Smooth muscle cell of the umbilical artery (primary cell): Measurements from ENCODE around the gene P2RX2. TPM values are rescaled to one million over a fixed set of nuclear protein-coding genes. Genes with fewer than 3 reads are reported as not detected.

Experiments
- total RNA-seq: library from RNA; depleted of rRNA; stranded (reverse); fragments of >200 nt; gene quantifications from 2 replicates; pipeline ENCODE4 v1.2.3, GENCODE V29; 2014

The P2RX2 gene
- total RNA-seq, result not detected in 2 replicates

DNA sequence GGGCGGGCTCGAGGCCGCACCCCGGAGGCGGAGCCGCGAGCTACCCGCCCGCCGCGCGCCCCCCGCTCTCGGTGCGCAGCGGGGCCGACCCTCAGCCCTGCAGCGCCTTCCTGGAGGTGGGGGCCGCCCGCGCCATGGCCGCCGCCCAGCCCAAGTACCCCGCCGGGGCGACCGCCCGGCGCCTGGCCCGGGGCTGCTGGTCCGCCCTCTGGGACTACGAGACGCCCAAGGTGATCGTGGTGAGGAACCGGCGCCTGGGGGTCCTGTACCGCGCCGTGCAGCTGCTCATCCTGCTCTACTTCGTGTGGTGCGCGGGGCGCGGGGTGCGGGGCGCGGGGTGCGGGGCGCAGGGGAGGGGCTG, at the start of gene P2RX2:
P2RX2 (plus strand) TSS at position 94 of the 361 bp plus-strand sequence; CDS start at position 135, 41 bp downstream.

DNA sequence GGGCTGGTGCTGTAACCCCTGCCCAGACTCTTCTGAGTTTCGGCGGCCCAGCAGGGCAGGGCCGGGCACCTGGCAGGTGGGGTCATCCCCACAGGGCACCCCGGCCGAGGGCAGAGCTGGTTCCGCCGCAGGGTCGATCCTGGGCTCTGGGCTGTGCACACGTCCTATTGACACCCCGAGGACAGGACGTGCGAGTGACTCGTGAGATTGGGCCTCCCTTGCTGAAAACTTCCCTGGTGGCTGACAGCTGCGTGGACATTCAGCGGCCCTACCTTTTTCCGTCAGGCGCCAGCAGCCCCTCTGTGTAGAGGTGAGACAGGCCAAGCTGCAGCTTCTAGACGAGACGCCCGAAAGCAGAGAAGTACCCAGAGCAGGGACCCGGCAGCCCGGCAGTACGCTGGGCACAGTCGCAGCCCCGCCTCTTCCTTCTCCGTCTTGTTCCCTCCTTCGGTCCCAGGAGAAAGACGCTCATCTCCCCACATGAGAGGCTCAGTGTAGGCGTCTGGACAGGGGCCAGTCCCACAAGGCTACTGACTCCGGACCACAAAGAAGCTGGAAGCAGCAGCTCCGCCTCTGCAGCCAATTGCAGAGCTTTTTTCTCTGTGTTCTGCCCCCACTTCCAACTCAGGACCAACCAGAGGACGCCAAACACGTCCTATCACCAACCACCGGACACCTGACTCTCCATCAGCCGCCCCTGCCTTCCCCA, 8.4 kb upstream of the P2RX2 start, which contains the start of gene LRCOL1:
LRCOL1 (minus strand) TSS at position 532 of the 709 bp plus-strand sequence. CDS start 4,331 bp downstream, outside the sequence.

Other genes with a start within 250 kb of the P2RX2 start
- gene FBRSL1, start 128.6 kb upstream of the P2RX2 start, total RNA-seq, result 3.0 and 8.4 TPM in 2 replicates
- 0.18 TPM in 1 of 2 replicates, not detected in the other for gene LRCOL1, start 8.2 kb upstream of the P2RX2 start, total RNA-seq
- 6.2 and 21.0 TPM in 2 replicates for gene POLE, start 68.6 kb downstream of the P2RX2 start, total RNA-seq
- 7.1 and 8.4 TPM in 2 replicates for gene PXMP2, start 68.8 kb downstream of the P2RX2 start, total RNA-seq
- gene PGAM5, start 92.1 kb downstream of the P2RX2 start, total RNA-seq, result 24.3 and 41.3 TPM in 2 replicates
- 75.4 and 78.0 TPM in 2 replicates for gene ANKLE2, start 143.1 kb downstream of the P2RX2 start, total RNA-seq
- 207 and 287 TPM in 2 replicates for gene GOLGA3, start 210.1 kb downstream of the P2RX2 start, total RNA-seq